Left lobe of liver (tissue), 2 donors: ENCODE data around the gene HYLS1. TPM values are rescaled to one million over a fixed set of nuclear protein-coding genes. Genes with fewer than 3 reads are reported as not detected.
"Not testable (repeated sequence)": the region's sequence is repeated elsewhere in the genome, so short reads cannot be mapped to it uniquely, and the experiment has no call there.

Source experiments
- ATAC-seq: fragments of 200-7000 bp; cut with Tn5 transposase; one replicate; pipeline ENCODE4 v1.9.1; 2020; ENCODE audit warnings: mild to moderate bottlenecking, moderate library complexity
- DNase-seq: peaks from one replicate; pipeline ENCODE4 v3.0.0-alpha.2; 2020; ENCODE audit warnings: low spot score
- total RNA-seq: library from RNA; stranded (reverse); gene quantifications from one replicate; pipeline ENCODE4 v1.2.1, GENCODE V29; 2021
- donor health status: DM: no; HTN: no; CAD: no; lungs with moderate emphysema.
- donor health status: DM: no; HTN: yes; CAD: no.

HYLS1 gene, protein sequence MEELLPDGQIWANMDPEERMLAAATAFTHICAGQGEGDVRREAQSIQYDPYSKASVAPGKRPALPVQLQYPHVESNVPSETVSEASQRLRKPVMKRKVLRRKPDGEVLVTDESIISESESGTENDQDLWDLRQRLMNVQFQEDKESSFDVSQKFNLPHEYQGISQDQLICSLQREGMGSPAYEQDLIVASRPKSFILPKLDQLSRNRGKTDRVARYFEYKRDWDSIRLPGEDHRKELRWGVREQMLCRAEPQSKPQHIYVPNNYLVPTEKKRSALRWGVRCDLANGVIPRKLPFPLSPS
- 2.9 TPM for total RNA-seq

DNA sequence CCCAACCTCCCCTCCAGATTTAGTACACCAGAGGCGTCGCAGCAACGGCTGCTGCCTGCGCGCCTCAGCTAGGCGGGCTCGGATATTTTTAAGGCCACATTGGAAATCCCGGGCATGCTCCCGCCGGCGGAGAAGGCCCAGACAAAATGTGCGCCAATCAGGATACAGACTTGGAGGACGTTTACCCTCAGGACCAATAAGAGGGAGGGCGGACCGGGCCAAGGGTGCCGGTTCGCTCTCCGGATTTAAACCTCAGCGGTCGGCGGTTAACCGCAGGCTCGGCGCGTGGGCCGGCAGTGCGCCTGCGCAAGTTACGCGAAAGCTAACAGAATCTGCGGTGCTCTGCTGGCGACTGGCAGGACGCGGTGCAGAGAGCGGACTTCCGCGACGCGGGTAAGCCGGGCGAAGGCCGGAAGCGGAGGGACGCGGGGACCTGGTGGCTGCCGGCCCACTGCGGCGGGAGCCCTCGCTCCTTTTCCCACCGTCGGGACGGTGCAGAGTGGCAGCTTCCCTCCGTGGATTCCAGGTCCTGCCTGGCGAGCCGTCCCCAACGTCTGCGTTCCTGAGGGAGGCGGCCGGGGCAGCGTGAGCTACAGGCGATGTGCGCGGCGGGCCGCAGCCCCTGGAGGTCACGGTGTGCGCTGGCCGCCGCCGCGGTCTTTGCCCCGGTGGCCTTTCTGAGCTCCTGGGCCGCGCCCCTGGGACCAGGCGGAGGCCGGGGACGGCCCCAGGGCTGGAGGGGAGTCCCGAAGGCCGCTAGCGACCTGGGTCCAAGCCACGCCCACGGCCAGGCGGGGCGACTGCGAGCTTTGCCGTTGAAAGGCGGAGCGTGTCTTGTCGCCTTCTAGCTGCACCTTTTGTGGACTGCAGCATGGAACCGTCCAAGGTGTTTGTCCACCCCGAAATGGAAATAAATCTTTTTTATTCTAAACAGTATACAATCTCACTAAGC, at the start of gene HYLS1:
Gene HYLS1 (plus strand): TSS at position 296 of the 952 bp plus-strand sequence. CDS start 11,701 bp downstream, outside the sequence.
- peak; percentile 96 for DNase-seq
- ATAC-seq = peak; percentile 92

DNA sequence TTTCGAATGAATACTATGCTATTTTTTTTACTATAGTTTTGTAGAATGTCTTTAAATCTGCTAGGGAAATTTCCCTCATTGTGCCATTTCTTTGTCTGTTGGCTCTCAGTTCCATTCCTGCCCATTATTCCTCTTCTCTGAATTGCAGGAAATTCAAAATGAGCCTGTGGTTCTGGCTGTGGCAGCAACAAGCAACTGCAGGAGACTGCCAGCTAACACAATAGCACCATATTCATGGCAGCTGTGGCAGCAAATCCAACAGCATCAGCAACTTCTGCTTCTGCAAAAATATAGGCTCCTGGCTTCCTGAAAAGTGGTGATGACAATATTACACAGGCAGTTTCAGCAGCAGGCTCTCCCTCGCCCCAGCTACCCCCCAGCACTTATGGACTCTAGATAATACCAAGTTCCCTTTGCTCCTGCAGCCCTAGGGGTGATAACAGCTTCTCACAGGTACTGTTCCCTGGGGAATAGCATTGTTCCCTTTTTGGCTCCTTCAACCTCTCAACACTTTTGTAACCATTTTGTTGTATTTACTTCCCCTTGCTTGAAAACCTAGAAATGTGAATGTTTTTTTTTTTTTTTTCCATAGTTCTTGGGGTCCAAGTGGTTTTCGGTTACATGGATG, 45.0 kb upstream of the HYLS1 start:
- DNase-seq = no peak
- no peak for ATAC-seq

DNA sequence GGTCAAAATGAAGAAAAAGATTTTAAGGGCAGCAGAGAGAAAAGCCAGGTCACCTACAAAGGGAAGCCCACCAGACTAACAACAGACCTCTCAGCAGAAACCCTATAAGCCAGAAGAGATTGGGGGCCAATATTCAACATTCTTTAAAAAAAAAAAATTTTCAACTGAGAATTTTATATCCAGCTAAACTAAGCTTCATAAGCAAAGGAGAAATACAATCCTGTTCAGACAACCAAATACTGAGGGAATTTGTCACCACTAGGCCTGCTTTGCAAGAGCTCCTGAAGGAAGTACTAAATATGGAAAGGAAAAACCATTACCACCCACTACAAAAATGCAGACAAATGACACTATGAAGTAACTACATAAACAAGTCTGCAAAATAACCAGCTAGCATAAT, 41.3 kb upstream of the HYLS1 start:
- ATAC-seq = no peak
- DNase-seq = no peak

DNA sequence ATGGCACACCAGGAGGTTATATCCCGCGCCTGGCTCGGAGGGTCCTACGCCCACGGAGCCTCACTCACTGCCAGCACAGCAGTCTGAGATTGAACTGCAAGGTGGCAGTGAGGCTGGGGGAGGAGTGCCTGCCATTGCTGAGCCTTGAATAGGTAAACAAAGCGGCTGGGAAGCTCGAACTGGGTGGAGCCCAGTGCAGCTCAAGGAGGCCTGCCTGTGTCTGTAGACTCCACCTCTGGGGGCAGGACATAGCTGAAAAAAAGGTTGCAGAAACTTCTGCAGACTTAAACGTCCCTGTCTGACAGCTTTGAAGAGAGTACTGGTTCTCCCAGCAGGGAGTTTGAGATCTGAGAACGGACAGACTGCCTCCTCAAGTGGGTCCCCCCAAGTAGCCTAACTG, 29.8 kb upstream of the HYLS1 start:
- ATAC-seq = not testable (repeated sequence)

DNA sequence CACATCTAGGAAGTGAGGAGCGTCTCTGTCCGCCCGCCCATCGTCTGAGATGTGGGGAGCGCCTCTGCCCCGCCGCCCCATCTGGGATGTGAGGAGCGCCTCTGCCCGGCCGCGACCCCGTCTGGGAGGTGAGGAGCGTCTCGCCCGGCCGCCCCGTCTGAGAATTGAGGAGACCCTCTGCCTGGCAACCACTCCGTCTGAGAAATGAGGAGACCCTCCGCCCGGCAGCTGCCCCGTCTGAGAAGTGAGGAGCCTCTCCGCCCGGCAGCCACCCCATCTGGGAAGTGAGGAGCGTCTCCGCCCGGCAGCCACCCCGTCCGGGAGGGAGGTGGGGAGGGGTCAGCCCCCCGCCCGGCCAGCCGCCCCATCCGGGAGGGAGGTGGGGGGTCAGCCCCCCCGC, 24.7 kb upstream of the HYLS1 start:
- DNase-seq, ATAC-seq: not testable (repeated sequence)

More for the DNA sequence above, 29.8 kb upstream of the HYLS1 start:
- not testable (repeated sequence) for DNase-seq

DNA sequence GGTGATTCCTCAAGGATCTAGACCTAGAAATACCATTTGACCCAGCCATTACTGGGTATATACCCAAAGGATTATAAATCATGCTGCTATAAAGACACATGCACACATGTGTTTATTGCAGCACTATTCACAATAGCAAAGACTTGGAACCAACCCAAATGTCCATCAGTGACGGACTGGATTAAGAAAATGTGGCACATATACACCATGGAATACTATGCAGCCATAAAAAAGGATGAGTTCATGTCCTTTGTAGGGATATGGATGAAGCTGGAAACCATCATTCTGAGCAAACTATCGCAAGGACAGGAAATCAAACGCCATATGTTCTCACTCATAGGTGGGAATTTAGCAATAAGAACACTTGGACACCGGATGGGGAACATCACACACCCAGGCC, 22.1 kb upstream of the HYLS1 start:
- DNase-seq, ATAC-seq: not testable (repeated sequence)

GRCh38 chr11:125869521-125869920, 17.9 kb upstream of the HYLS1 start:
- DNase-seq (no peak), ATAC-seq (no peak)

- DNase-seq (no peak), ATAC-seq (peak; percentile 56)
Measured at GRCh38 chr11:125871391-125872137, 15.9 kb upstream of the HYLS1 start.

DNA sequence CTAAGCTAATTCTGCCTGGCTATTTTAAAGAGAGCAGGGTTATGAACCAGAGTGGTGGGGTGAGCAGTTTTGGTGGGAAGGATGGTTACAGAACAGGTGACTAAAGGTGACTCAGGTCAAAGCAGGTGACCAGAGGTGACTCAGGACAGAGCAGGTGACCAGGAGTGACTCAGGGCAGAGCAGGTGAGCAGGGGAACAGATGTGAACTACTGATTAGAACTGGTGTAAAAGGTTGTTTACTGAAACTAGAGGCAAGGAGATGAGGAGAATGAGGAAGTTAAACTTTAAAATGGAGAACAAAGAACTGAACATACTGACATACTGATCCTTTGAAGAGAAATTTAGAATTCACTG, 15.4 kb upstream of the HYLS1 start:
- ATAC-seq (no peak), DNase-seq (no peak)

GRCh38 chr11:125873881-125874555, 13.4 kb upstream of the HYLS1 start:
- ATAC-seq (no peak), DNase-seq (no peak)

DNA sequence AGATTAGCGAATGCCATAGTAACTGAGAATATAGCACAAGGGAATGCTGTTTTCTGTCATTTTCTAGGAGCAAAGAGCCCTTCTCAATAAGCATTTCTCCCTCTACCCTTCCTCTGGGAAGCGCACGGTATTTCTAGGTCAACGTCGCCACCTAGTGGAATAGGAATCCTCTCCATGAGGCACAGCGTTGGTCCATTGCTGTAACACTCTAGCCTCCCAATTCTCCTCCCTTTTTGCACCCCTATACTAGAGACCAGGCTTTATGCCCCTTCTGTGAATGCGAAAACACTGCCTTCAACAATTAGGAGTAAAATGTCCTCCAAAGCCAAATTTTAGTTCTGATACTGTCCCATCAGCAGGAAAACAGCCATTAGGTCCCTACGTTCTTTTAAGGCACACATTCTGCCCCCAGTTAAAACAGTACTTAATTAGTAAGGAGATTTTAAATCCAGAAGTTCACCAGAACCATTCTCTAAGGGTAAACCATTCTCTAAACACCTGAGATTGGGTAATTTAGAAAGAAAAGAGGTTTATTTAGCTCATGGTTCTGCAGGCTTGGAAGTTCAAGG, 12.8 kb upstream of the HYLS1 start:
- ATAC-seq (peak; percentile 98), DNase-seq (no peak)

- ATAC-seq (no peak), DNase-seq (no peak)
Measured at GRCh38 chr11:125881291-125881690, 6.2 kb upstream of the HYLS1 start.

GRCh38 chr11:125883375-125883774, 4.1 kb upstream of the HYLS1 start:
- DNase-seq (no peak), ATAC-seq (no peak)

DNA sequence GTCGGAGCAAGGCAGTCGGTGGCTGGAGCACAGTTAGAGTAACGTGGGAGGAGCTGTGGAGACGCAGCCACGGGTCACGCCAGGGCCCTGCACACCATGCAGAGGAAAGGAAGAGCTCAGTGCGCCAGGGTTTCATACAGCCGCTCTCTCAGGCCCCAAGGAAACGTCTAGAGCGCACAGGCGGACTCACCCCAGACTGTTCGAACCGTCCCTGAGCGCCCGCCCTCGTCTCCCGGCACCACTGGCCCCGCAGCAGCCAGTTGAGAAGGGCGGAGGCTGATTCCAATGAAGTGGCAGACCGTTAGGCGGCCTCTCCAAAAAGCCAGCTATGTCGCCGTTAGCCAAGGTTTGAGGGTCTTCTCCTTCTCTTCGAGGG, 483 bp upstream of the HYLS1 start:
- ATAC-seq (peak; percentile 3), DNase-seq (peak; percentile 53)

- ATAC-seq (no peak), DNase-seq (no peak)
Measured at GRCh38 chr11:125890447-125891100, 3.1 kb downstream of the HYLS1 start.

DNA sequence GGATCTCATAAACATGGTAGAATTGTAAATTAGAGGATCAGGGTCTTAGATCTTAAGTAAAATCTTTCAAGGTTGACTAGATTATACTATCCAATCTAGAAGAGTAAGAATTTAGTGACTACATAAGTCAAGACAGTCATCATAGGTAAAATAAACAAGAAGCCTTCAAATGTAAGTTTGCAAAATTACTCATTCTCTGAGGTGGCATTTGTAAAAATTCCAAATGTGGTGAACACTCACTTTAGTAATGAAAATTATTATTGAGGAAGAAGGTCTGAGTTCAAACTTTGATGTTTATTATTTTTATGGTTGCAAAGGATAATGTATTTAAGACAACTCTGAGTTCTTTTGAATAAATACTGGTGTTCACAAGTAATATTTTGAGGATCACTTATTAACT, 4.6 kb downstream of the HYLS1 start:
- no peak for DNase-seq

DNA sequence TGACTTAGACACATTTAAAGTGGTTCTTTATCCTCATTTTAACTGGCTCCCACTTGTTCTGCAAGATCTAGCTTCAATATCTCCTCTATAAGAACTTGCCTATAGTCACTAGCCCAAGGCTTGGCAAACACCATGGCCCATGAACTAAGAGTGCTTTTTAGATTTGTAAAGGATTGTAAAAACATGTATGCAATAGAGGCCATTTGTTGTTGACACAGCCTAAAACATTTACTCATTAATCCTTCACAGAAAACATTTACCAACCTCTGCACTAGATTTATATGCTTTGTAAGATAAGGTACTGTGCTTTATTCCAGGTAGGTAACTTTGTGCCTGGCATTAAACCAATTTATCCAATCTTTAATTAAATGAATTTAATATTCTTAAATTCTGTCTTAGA, 5.5 kb downstream of the HYLS1 start:
- ATAC-seq (peak; percentile 62), DNase-seq (no peak)

More for the DNA sequence above, 4.6 kb downstream of the HYLS1 start:
- no peak for ATAC-seq

- ATAC-seq = peak; percentile 74
- DNase-seq = no peak
Measured at GRCh38 chr11:125901872-125902271, 14.4 kb downstream of the HYLS1 start.

DNA sequence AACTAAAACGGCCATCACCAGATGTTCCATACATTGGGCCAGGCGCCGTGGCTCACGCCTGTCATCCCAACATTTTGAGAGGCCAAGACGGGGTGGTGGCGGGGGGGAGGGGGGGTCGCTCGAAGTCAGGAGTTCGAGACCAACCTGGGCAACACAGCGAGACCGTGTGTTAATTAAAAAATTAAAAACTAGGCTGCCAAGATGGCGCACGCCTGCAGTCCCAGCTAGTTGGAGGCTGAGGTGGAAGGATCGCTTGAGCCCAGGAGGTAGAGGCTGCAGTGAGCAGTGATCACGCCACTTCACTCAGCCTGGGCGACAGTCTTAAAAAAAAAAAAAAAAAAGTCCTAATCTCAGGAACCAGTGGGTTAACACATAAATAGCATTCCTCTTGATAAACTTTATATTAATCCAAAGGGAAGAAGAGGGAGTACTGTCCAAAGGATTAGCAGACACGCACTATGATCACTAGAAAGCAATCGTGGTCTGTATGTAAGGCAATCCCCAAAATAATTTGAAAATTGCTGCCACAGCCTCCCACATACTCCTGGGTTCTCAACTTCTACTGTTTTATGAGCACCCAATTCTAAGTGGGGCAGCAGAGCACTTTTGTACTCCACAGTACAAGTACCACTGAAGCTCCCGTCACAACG, 14.9 kb downstream of the HYLS1 start:
- DNase-seq (no peak), ATAC-seq (peak; percentile 7)
